ENCODE results near the gene DNAJC18.

DNA sequence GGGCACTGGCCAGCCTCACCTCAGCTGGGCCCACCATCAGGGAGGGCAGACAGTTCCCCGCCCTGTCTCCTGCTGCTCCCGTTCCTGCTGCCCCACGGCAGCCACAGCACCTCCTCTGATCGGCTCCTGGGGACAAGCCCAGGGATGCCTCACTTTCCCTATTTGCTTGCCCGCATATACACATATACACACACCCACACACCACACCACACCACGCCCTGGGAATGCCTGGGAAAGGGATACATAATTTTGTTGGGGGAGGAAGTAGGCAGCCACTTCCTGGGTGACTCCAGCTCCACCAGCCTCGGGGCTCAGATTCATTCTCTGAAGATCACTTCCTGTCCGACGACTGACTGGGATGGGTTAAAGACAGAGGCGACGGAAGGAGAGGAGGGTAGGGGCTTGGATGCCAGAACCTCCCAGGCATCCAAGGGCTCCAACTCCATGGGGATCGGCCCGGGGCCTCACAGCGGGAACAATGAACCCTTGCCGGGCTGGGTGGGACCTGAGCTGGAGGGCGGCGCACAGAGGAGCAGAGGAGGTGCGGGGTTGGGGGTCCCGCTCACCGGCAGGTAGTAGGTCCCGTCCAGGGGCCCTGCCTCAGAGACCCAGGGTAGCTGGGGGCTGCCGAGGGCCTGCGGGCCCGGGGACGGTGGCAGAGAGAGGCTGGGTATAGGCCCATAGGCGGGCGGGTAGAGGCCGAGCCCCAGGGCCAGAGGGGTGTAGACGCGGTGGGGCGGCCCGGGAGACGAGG, 47.6 kb downstream of the DNAJC18 start:
- TF ChIP-seq, protein P1, sequence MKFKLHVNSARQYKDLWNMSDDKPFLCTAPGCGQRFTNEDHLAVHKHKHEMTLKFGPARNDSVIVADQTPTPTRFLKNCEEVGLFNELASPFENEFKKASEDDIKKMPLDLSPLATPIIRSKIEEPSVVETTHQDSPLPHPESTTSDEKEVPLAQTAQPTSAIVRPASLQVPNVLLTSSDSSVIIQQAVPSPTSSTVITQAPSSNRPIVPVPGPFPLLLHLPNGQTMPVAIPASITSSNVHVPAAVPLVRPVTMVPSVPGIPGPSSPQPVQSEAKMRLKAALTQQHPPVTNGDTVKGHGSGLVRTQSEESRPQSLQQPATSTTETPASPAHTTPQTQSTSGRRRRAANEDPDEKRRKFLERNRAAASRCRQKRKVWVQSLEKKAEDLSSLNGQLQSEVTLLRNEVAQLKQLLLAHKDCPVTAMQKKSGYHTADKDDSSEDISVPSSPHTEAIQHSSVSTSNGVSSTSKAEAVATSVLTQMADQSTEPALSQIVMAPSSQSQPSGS (IDR thresholded peaks at IDR 0.05; ENCODE audit: low read length) = no peak
- no peak for TF ChIP-seq SIX5 (IDR thresholded peaks at IDR 0.05; ENCODE audit: low read depth, low read length)
- TF ChIP-seq GTF2F1 (IDR thresholded peaks at IDR 0.05; ENCODE audit: borderline replicate concordance, low read depth, low read length) = no peak
- no peak for TF ChIP-seq SRF (IDR thresholded peaks at IDR 0.05; ENCODE audit: low read depth, low read length)
